Stimulated activated CD4-positive, alpha-beta T cell treated with anti-CD3 and anti-CD28 coated beads, Interleukin-4, amount 100 ng/mL, for 4 hours (primary cell): ENCODE results near the gene OTUB1.
"Not testable (repeated sequence)": the region's sequence is repeated elsewhere in the genome, so short reads cannot be mapped to it uniquely, and the experiment has no call there.

Source experiments
- DNase-seq, 2 experiments: peaks; one replicate each; pipeline ENCODE4 v3.0.0-alpha.2; 2020

Gene OTUB1

GRCh38 chr11:64026575-64027205, 40.5 kb downstream of the OTUB1 start:
- DNase-seq, result no peak

- no peak for DNase-seq
These were observed 41.6 kb downstream of the OTUB1 start for GRCh38 chr11:64027651-64028397.

- DNase-seq, result no peak
These were observed 42.3 kb downstream of the OTUB1 start for GRCh38 chr11:64028398-64029115.

GRCh38 chr11:64029773-64030172, 43.5 kb downstream of the OTUB1 start:
- no peak for DNase-seq

- DNase-seq, result no peak
These were observed 44.8 kb downstream of the OTUB1 start for GRCh38 chr11:64031001-64031400.

GRCh38 chr11:64032050-64032449, 45.8 kb downstream of the OTUB1 start:
- no peak for DNase-seq

- DNase-seq, result no peak
These were observed 48.2 kb downstream of the OTUB1 start for GRCh38 chr11:64034411-64034811.

- DNase-seq, result no peak
These were observed 48.9 kb downstream of the OTUB1 start for GRCh38 chr11:64035081-64035524.

GRCh38 chr11:64035576-64035975, 49.3 kb downstream of the OTUB1 start, which contains the start of gene FLRT1:
Gene FLRT1, plus strand, starts transcription at chr11:64035931. Its CDS starts 80,337 bp downstream, at chr11:64116268.
- DNase-seq, result no peak

- no peak for DNase-seq
These were observed 50.1 kb downstream of the OTUB1 start for GRCh38 chr11:64036087-64037026.

- no peak for DNase-seq
These were observed 50.9 kb downstream of the OTUB1 start for GRCh38 chr11:64037027-64037634.

- DNase-seq, result no peak
These were observed 52.3 kb downstream of the OTUB1 start for GRCh38 chr11:64038500-64038899.

- peak in 1 of 2 experiments; percentile 38 for DNase-seq
These were observed 52.9 kb downstream of the OTUB1 start for GRCh38 chr11:64039012-64039665.

GRCh38 chr11:64040684-64041322, 54.6 kb downstream of the OTUB1 start:
- no peak for DNase-seq

- DNase-seq, result no peak
These were observed 55.6 kb downstream of the OTUB1 start for GRCh38 chr11:64041846-64042245.

- DNase-seq, result no peak
These were observed 56.1 kb downstream of the OTUB1 start for GRCh38 chr11:64042301-64042700.

GRCh38 chr11:64043545-64043944, 57.3 kb downstream of the OTUB1 start:
- no peak for DNase-seq

GRCh38 chr11:64044730-64045393, 58.6 kb downstream of the OTUB1 start:
- no peak for DNase-seq

- no peak for DNase-seq
These were observed 59.5 kb downstream of the OTUB1 start for GRCh38 chr11:64045700-64046099.

- DNase-seq, result not testable (repeated sequence)
These were observed 61.1 kb downstream of the OTUB1 start for GRCh38 chr11:64047373-64047772.
